HCEC 1CT (cell line): Measurements from ENCODE around the gene WNT5B.

Experiments
- DNase-seq: peaks from one replicate; pipeline ENCODE4 v3.0.0-alpha.2; 2017

The WNT5B gene

DNA sequence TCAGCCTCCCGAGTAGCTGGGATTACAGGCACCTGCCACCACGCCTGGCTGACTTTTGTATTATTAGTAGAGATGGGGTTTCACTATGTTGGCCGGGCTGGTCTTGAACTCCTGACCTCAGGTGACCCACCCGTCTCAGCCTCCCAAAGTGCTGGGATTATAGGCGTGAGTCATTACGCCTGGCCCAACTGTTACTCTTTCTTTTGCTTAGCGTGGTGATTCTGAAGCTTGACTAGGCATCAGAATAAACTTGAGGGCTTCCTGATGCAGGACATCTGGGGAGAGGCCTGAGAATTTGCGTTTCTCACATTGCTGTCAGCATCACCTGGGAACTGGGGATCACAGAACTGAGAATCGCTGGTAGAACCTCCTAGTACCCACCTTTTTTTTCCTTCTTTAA, 26.3 kb upstream of the WNT5B start:
- peak; percentile 32 for DNase-seq

DNA sequence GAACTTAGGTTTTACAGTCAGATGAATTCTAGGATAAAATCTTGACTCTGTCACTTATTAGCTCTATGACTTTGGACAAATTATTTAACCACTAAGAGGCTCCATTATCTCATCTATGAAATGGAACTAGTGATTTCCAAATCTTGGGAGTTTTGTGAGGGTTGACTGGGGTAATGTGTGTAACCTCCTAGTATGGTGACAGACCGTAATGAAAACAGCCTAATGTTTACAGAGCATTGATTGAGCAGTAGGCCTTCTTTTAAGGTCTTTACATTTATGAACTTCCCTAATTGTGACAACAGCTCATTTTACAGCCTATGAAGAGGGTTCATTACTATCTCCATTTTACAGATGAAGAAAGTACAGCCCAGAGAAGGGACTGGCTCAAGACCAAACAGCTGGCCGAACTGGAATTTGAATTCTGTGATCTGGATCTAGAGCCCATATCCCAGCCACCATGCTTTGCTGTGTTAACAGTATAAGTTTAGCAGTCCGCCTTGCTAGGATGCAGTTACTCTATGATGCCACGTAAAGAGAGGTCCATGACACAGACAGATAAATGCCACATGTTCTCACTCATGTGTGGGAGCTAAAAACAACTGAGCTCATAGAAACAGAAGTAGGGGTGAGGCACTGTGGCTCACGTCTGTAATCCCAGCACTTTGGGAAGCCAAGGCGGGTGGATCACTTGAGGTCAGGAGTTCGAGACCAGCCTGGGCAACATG, 25.6 kb upstream of the WNT5B start:
- DNase-seq, result no peak

DNA sequence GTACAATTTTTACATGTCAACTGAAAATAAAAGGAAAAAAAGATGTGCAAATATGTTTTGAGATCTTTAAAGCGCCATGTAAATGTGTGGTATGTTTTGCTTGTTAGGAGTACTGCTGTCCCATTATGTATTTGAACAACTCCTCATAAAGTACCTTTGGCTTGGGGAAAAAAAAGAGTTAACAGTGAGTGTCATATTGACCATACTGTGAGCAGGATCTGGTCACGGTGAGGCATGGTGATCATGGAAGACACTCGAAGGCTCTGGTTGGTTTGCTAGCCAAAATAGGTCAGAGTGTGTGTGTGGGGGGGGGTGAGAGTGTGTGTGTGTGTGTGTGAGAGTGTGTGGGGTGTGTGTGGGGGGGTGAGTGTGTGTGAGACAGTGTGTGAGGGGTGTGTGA, 24.6 kb upstream of the WNT5B start:
- no peak for DNase-seq

DNA sequence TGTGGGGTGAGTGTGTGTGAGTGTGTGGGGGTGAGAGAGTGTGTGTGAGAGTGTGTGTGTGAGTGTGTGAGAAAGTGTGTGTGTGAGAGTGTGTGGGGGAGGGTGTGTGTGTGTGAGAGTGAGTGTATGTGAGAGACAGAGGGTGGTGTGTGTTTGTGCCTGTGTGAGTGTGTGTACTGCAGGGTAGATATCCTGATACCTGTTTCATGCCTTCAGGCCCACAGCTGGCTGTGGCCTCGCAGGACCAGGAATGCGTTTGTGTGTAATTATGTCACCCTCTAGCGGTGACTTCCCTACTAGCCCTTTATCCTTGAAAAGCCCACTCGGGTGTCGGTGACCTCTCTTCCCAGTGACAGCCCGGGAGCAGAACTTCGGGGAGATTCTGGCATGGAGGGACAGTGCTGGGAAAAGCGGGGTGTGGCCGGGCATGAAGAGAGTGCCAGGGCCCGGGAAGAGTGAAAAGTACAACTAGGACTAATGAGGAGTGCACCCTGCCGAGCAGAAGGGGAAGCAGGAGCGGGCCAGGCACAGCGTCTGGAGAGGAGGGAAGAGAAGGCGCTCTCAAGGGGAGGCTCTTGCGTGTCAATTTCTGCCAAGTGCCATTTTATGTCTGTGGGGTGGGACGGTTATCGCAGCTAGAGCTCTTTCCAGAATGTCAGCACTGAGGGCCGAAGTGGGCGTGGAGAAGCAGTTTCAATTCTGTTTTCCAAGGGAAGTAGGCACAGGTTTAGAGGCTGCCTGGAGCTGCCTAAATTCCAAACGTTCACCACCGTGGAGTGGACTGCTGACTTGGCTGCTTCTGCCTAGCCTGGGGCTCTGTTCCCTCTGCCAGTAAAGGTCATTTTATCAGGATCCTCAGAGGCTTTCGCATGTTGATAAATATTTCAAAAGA, 23.7 kb upstream of the WNT5B start:
- DNase-seq, result peak; percentile 75

DNA sequence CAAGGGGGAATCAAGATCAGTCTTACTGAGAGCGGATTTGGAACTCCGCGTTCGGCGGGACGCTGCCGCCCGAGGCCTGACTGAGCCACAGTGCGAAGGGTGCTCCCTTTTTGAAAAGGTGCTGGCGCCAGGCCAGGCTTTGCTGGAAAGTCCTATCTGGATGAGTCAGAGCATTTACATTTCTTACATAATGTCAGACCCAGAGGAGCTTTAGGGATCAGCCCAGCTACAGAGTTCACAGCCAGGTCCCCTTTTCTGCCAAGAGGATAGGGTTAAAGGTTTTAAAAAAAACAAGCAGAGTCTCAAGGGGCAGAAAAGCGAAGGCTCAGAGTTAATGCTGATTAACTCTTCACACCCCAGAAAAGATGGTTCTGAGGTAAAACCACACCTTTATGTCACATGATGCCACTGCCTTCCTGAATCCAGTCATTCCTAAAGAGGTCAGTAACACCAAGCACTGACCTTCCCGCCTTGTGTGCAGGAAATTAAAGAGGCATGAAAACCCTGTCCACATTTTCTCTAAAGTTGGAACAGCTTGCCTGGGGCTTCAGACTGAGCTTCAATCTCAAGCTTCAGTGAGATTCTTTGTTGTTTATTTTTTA, 22.9 kb upstream of the WNT5B start:
- peak; percentile 92 for DNase-seq

DNA sequence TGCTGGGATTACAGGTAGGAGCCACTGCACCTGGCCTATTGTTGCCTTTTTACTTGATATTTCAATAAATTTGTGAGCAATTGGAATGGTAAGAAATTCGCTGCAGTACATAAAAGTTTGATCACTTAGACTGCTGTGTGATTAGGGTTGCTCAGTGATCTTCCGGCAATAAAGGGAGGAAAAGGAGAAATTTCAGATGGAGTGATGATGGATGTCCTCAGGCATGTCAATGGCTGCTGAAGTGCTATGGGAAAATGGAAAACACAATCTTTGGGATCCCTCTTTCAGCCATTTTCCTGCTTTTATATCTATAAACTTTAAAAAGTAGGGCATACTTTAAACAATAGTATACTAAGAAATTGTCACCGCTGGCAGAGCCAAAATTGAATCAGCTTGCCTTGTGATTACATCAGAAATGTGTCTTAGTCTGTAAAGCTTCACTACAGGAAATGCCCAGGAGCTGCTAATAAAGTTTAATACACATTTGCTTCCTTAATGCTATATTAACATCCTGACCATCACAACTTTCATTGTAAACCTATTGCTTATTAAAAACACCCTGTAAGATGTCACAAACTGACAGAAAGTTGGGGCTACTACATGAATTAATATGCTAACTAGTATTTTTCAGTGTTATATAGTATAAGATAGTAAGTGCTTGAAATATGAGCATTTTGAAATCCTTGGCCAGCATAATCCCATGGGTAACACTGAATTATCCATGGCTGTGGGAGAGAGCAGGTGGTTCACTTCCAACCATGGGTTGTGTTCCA, 20.9 kb upstream of the WNT5B start:
- DNase-seq, result peak; percentile 24

DNA sequence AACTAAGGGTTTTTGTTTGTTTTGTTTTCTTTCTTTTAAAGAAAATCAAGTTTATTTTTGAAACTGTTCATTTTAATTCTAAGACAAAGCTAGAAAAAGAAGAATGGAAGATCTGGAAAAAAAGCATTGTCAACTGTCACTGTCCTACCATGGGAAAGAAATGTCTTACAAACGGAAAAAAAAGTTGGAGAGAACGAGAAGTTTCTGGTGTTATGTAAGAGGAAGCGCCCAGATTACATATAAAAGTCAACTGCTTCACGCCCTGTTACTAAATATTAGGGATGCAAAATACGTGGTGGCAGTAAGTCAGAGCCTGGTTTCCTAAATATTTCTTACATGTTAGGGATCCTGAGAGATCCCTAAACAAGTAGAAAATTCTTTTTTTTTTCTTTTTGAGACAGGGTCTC, 20.3 kb upstream of the WNT5B start:
- no peak for DNase-seq

DNA sequence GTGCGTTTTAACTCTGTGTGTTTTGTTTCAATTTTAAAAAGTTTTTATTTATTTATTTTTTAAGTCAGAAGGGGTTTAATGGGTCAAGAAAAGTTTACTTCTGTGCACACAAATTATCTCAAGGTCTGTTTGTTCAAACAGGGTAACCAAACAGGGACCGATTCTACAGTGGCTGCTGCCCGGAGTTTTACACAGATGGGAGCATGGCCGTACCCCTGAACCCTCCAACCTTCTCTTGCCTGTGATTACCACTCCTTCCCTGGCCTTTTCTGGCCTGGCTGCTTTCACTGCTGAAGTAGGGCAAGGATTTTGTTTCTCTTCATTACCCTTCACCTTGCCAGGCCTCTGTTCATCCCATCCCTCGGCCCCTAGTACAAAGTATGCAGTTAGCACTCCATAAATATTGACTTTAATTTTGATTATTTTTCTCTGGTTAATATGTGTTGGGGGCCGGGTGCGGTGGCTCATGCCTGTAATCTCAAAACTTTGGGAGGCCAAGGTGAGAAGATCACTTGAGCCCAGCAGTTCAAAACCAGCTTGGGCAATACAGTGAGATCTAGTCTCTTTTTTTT, 18.9 kb upstream of the WNT5B start:
- no peak for DNase-seq

DNA sequence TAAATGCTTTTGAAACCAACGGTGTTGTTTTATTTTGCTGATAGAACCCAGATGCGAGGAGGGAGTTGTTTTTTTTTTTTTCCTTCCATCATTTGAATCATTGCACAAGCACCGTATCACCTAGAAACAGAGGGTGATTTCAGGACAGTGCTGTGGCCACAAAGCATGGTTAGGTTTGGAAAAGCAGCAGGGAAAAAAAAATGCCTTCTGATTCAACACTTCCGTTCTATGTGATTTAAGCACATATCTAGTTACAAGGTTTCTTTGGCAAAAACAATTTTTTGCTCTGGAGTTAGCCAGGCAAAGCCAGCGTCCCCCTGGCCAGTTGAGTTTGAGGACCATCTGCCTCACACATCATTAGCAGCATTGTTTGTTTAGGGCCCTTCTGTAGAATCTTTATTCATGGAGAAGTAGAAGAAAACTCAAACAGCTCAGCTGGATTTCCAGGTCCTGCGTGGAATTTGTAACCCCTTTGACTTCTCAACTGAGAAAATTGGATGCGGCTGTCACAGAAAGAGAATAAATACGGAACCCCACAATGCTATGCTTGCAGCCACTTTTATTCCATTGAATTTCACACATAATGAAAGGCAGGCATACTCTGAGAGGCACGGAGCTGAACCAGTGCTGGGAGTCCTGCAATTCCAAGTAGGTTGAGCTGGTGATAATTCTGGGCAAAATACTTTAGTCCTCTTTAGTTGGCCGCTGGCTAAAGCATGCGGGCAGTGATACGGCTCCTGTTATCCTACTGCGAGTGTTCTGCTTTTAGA, 17.0 kb upstream of the WNT5B start:
- peak; percentile 50 for DNase-seq

DNA sequence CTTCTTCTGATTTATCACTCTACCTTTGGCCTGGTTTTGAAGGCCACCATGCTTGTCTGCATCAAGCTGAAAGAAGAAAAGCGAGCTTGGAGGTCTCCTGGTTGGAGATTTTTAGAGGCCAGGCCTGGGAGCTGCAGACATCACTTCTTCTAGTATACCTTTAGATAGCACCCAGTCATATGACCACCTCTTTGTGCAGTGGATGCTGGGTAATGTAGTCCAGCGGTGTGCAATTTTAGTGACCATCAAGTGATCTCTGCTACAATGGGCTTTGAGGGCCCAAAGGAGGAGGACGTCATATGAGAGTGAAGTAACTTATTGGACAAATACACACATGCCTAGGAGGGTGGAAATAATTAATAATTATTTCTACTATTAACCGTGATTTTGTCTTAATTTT, 15.2 kb upstream of the WNT5B start:
- DNase-seq, result no peak

DNA sequence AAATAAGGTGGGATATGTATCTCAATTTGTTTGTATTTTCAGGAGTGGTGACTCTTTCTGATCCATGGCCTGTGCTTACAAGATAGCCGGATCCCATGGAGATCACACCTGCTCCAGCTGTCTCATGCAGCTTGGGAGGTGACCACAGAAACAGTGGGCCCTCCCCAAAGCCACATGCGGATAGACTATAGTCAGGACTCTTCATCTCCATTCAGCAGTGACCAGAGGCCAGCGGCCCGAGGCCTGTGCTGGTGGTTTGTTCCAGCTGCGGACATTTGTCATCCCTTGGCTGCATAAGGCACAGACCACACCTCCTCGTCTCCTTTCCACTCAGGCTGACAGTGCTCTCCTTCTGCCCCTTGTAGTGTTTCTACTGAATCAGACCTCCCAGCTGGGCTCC, 14.7 kb upstream of the WNT5B start:
- DNase-seq, result no peak

DNA sequence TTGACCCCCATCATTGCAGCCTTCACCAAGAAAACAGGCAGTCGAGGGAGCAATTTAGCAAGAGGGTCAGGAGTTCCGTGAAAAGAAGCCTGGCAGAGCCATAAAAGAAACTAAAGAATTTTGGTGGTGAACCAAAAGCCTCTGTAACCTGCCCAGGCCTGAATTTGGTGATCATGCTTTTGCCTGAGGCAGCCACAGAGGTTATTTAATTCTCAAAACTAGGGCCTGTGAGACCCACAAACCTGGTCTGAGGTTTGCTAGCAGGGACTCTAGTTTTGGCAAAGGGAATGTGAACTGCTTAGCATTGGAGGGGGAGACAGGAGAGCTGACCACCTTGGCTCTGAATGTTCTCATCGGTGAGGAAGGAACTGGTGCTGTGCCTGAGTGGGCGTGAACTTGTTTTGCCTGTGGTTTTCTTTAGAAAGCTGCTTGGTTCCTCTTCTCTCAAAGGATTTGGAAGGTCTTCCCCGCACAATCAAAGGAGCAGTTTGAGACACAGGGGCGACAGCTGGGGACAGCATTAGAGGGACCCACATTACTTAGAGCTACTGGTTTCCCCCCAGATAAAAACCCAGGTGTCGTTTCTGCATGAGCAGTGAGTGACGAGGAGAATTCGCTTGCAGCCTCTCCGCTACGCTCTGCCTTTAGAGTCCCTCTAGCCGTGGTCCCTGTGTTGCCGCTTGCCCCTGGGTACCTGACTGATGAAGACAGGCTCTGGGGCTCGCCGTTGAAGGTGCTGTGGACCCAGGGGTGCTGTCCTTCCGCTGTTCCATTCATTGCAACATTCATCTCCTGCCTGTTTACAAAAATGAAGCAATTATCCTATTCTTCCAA, 12.6 kb upstream of the WNT5B start:
- no peak for DNase-seq

DNA sequence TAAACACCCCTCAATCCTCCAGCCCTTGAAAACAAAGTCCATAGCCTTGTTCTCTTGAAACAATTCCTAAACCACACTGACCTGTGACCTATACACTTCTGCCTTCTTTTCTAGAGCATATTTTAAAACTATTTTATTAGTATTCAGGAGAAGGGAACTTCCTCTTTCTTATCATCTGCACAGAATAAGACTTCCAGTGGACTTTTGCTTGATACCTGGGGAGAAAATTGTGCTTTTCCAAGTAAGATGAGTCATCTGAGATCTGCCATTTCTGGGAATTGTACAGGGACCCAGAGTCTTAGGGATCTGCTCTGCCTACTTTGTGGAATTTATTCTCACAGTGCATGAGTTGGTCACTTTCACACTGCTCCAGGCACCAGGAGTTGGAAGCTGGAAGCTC, 10.5 kb upstream of the WNT5B start:
- no peak for DNase-seq

DNA sequence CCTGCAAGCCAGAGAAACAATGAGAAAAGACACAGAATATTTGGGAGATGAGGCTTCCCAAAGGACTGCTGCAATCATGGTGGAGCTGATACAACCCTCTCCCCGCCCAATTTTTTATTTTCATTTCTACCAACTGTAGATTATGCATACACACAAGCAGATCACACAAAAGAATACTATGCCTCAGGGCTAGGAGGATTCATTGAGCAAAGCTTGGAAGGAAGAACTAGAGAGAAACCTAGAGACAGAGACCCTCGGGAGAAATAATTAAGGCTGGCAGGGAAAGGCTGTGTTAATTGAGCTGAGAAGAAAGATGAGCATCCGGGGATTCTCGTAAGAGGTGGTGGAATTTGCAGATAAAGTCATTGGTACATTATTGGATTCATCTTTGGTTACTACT, 9.9 kb upstream of the WNT5B start:
- DNase-seq, result no peak

DNA sequence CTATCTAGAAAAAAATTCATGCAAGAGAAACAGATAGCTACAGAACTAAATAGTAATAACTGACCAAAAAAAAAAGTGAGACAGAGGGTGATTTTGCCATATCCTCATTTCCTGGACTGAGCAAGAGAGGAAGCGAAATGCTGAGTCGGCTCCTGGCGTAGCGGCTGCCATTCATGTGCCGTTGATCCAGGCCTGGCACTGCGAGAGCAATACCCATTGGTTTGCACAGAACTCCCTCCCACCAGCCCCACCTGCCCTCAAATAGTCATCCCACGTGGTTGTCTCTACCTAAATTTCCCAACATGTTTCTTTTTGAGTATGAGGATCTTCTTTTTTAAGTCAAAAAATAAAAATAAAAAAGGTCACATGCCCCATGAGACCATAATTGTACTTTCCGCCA, 9.4 kb upstream of the WNT5B start:
- DNase-seq, result no peak

DNA sequence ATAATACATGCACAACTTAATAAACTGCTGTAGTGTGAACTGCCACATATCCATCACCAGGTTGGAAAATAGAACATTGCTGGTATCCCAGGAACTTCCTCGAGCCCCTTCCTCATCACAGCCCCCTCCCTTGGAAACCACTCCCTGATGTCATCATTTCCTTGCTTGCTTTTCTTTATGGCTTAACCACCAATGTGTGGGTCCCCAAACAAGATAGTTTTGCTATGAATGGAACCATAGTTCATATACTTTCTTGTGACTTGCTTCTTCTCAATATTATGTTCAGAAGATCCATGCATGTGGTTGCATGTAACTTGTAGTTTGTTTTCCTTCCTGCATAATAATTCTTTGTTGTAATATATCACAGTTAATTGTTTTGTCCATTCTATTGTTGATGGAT, 8.9 kb upstream of the WNT5B start:
- no peak for DNase-seq

DNA sequence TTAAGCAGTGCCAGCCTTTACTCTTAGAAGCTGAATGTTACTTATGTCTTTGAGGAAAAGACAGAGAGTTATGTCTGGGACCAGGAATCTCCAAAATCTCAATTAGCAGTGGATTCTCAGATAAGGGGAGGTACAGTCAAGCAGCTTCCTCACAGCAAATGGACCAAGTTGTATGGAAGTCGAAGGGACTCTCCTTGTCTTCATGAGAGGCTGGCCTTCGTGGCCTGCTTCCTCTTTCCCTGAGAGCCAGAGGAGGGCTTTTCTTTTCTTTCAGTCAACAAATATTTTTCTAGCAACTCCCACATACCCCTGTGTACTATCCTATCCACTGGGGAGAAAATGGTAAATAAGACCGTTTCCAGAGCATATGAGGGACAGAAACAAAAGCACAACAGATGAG, 6.6 kb upstream of the WNT5B start:
- no peak for DNase-seq

DNA sequence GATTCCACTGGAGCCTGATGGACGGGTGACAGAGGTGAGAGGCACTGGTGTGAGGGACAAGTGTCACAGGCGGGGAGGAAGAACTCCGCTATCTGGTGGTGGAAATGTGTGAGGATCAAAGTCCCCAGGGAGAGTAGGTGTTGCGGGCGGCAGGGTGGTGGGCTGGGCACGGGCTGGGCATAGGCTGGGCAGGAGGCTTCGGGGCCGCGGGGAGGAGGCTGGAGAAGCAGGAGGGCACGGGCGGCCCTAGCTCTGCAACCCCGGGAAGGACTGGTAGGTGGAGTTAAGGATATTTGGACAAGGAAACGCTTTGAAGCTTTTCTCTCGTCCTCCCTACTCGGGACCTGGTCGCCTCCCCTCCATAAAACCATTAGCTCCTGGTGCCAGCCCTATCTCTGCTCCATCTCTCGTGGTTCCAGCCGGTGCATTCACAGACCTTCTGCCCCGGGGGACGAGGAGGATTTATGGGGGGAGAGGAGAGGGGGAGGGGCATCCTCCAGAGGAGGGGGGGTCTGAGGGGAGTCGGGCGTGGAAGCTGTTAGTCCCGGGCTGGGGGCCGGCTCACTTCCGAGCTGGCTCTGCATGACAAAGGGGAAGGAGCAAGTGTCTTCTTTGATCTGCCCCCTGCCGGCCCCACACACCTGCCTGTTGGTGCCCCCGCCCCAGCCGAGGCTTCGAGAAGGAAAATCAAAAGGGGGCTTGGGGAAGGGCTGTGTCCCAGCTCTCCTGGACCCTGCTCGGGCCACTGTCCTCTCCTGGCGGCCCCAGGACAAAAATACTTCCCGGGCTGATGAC, 504 bp downstream of the WNT5B start:
- DNase-seq, result no peak

DNA sequence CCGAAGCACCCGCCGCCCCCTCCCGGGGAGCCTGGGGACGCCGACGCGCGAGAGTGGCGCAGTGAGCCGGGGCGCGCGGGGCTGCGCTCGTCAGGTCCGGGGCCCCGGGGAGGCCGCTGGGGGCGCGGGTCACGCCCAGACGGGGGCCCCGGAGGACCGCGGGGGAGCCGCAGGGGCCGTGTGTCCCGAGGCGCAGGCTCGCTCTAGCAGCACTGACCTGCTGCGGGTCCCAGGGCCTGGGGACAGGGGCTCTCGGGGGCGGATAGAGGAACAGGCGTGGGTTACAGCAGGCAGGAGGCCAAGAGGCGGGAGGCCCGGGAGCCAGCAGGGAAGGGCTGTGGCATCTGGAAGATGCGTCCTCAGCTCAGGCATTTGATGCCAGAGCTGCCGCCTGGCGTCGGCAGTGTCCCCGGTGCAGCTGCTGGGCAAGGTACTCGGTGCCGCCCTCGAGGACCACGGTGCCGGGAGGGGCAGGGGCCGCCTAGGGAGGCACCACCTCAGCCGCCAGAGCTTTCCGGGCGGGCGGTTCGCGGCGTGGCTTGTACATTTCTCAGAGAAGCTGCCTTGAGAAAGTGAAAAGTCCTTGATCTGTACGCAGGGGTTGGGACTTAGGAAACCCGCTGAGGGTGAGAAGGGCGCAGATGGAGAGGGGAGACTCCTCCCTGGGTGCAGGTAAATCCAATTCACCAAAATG, 1.2 kb downstream of the WNT5B start:
- DNase-seq, result no peak
